Keratinocyte (primary cell): ENCODE results near the gene ARHGAP4. TPM values are rescaled to one million over a fixed set of nuclear protein-coding genes. Genes with fewer than 3 reads are reported as not detected.
A peak's percentile ranks its signal among the peaks of the same experiment; 100 is the strongest.

Experiments
- DNase-seq: peaks from one replicate; pipeline ENCODE4 v3.0.0-alpha.2; 2011; ENCODE audit warnings: low read depth, missing footprints, low spot score
- FAIRE-seq: peaks from 2 replicates; lab custom pipeline; 2011; peaks lifted over from hg19 to GRCh38; lab: Jason Lieb, UNC
- H2AFZ ChIP-seq: 2 replicates; pipeline ENCODE4 v1.6.0; 2012; ENCODE audit warnings: low read length, control low read depth, inconsistent platforms; ENCODE audit not compliant: control insufficient read depth
- H3K27ac ChIP-seq: 2 replicates; pipeline ENCODE4 v1.5.1; 2011; ENCODE audit warnings: low read length; ENCODE audit not compliant: control insufficient read depth, insufficient read depth
- H3K27me3 ChIP-seq: 3 replicates; pipeline ENCODE4 v1.6.0; 2011; ENCODE audit warnings: low read length; ENCODE audit not compliant: control insufficient read depth, insufficient read depth; ENCODE audit errors: extremely low read depth
- H3K36me3 ChIP-seq, 2 experiments: 2 replicates in 1 of 2; 3 replicates in 1 of 2; pipeline ENCODE4 v1.5.1; 2011; ENCODE audit warnings: low read length in 2 of 2, mild to moderate bottlenecking in 1 of 2; ENCODE audit not compliant: control insufficient read depth in 2 of 2, insufficient read depth in 2 of 2; ENCODE audit errors: extremely low read depth in 1 of 2
- H3K4me1 ChIP-seq: 3 replicates; pipeline ENCODE4 v1.5.1; 2011; ENCODE audit warnings: low read length; ENCODE audit not compliant: control insufficient read depth, insufficient read depth; ENCODE audit errors: extremely low read depth
- H3K4me2 ChIP-seq: 3 replicates; pipeline ENCODE4 v1.6.0; 2011; ENCODE audit warnings: low read depth, low read length; ENCODE audit not compliant: control insufficient read depth, insufficient read depth; ENCODE audit errors: extremely low read depth
- H3K4me3 ChIP-seq, 3 experiments: fragments of 200-600 bp in 1 of 3; sonication (generic) in 1 of 3; 2 replicates in 2 of 3; 3 replicates in 1 of 3; pipeline ENCODE4 v1.5.1; 2011 to 2016; ENCODE audit warnings: low read length in 3 of 3, mild to moderate bottlenecking in 3 of 3, control low read depth in 2 of 3, inconsistent platforms in 1 of 3, low read depth in 1 of 3, mixed read lengths in 1 of 3, mixed run types in 1 of 3, moderate library complexity in 1 of 3; ENCODE audit not compliant: control insufficient read depth in 2 of 3, insufficient read depth in 2 of 3; ENCODE audit errors: extremely low read depth in 1 of 3
- H3K79me2 ChIP-seq: 2 replicates; pipeline ENCODE4 v1.6.0; 2012; ENCODE audit warnings: low read length; ENCODE audit not compliant: control insufficient read depth, insufficient read depth
- H3K9ac ChIP-seq: 3 replicates; pipeline ENCODE4 v1.6.0; 2011; ENCODE audit warnings: low read length; ENCODE audit not compliant: control insufficient read depth, insufficient read depth; ENCODE audit errors: extremely low read depth
- H3K9me1 ChIP-seq: 3 replicates; pipeline ENCODE4 v1.6.0; 2011; ENCODE audit warnings: low read length; ENCODE audit not compliant: control insufficient read depth, insufficient read depth; ENCODE audit errors: extremely low read depth
- H3K9me3 ChIP-seq: 2 replicates; pipeline ENCODE4 v1.5.1; 2012; ENCODE audit warnings: low read depth, low read length; ENCODE audit not compliant: control insufficient read depth
- H4K20me1 ChIP-seq: 3 replicates; pipeline ENCODE4 v1.6.0; 2011; ENCODE audit warnings: low read length; ENCODE audit not compliant: control insufficient read depth, insufficient read depth; ENCODE audit errors: extremely low read depth
- CTCF ChIP-seq, 3 experiments: IDR thresholded peaks in 1 of 3; conservative IDR thresholded peaks in 1 of 3; optimal IDR thresholded peaks in 1 of 3; 2 replicates in 2 of 3; 3 replicates in 1 of 3; pipeline versions ENCODE3 to v1.5.1; 2011; ENCODE audit warnings: low read length in 3 of 3, mild to moderate bottlenecking in 3 of 3, moderate library complexity in 2 of 3, control low read depth in 1 of 3, inconsistent platforms in 1 of 3; ENCODE audit not compliant: insufficient read depth in 2 of 3; ENCODE audit errors: extremely low read depth in 1 of 3
- EZH2 ChIP-seq: IDR thresholded peaks from one replicate; pipeline ENCODE4 v1.6.1; 2012; ENCODE audit warnings: inconsistent platforms, mild to moderate bottlenecking, low read length, moderate library complexity
- dilution Hi-C: fragments of 300-500 bp; cut with MboI; formaldehyde crosslinking; loops from one replicate; pipeline ENCODE4 v1.7.0; 2020; ENCODE audit warnings: low sequenced_read_pairs; ENCODE audit not compliant: extremely low pct_ligation_motif_present
- polyA plus RNA-seq, 5 experiments: library from polyadenylated mRNA; depleted of rRNA in 3 of 5; stranded (reverse) in 3 of 5; stranded (forward) in 1 of 5; unstranded in 1 of 5; fragments of >200 nt; gene quantifications; 1 replicate in 1 of 5; 2 replicates in 3 of 5; 3 replicates in 1 of 5; pipeline versions ENCODE4 v1.2.1 to v1.2.3, GENCODE V29; 2011 to 2012; ENCODE audit warnings: missing spikeins in 2 of 5, low read depth in 1 of 5, low replicate concordance in 1 of 5

Gene ARHGAP4
- polyA plus RNA-seq, 1 donor (not counting 4 experiments of a cell fraction or from before 2014, with no cell fraction given): 0.35 TPM

DNA sequence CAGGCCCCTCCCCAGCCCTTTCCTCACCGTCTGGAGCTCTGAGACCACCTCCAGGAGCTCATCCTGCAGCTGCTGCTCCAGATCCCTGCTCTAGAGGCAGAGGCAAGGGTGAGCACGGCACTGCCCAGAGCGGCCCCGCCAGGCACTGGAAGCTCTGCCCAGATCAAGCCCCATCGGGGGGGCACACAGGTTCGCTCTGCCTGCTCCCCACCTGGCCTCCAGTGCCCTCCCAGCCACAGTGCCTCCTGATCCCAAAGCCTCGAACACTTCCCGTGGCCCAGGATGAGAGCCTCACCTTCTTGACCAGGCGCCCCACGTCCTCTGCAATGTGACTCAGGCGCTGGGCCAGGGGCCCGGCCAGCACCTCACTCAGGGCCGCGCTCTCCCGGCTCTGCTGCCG, 5.0 kb downstream of the ARHGAP4 start:
- Histone ChIP-seq H3K4me3 (no peak overlapping the region), H3K9me1 (no peaks in the 10 kb centered on the region), H3K79me2 (no peaks in the 10 kb centered on the region), H3K36me3 (no peaks in the 10 kb centered on the region), H4K20me1 (no peaks in the 10 kb centered on the region), H3K9ac (no peak overlapping the region), H3K27me3 (no peaks in the 10 kb centered on the region), H2AFZ (no peak overlapping the region), H3K27ac (no peak overlapping the region), H3K9me3 (no peaks in the 10 kb centered on the region), H3K4me2 (peak overlapping the region; percentile 37), H3K4me1 (peaks cover 16% of the 10 kb centered on the region)
- no peak for DNase-seq
- no peak for FAIRE-seq
- no peak for TF ChIP-seq EZH2
- no peak for TF ChIP-seq CTCF (optimal IDR thresholded peaks at IDR 0.05 in 1 of 3, IDR thresholded peaks at IDR 0.05 in 1 of 3, conservative IDR thresholded peaks at IDR 0.05 in 1 of 3; ENCODE audit: extremely low read depth in 1 of 3, insufficient read depth in 2 of 3, low read length in 3 of 3)
- dilution Hi-C loops: no loop called here

DNA sequence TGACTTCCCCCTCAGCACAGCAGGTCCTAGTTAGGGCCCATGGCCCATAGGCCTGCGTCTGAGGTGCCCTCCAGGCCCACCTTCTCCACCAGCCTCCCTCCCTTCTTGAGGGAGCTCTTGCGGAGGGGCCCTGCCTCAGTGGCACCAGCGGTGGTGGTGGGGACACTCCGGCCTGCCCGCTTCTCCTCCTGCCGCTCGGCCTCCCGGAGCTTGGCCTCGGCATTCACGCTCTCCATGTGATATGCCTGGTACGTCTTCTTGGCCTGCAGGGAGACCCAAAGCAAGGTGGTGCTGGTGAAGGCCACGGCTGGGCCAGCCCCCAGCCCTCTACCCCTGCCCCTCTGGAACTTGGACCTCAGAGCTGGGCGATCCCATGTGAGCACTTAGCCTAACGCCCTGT, 5.5 kb downstream of the ARHGAP4 start:
- TF ChIP-seq EZH2: no peak
- no peak for TF ChIP-seq CTCF (optimal IDR thresholded peaks at IDR 0.05 in 1 of 3, IDR thresholded peaks at IDR 0.05 in 1 of 3, conservative IDR thresholded peaks at IDR 0.05 in 1 of 3; ENCODE audit: extremely low read depth in 1 of 3, insufficient read depth in 2 of 3, low read length in 3 of 3)
- no peaks in the 10 kb centered on the region for H3K9me1 ChIP-seq
- DNase-seq: no peak
- peaks cover 16% of the 10 kb centered on the region for H3K4me1 ChIP-seq
- H3K9me3 ChIP-seq: no peaks in the 10 kb centered on the region
- dilution Hi-C loops: no loop called here
- no peak overlapping the region for H3K4me3 ChIP-seq
- FAIRE-seq: no peak
- H4K20me1 ChIP-seq: no peaks in the 10 kb centered on the region
- no peak overlapping the region for H3K9ac ChIP-seq
- H3K79me2 ChIP-seq: no peaks in the 10 kb centered on the region
- no peak overlapping the region for H2AFZ ChIP-seq
- H3K27me3 ChIP-seq: no peaks in the 10 kb centered on the region
- no peak overlapping the region for H3K27ac ChIP-seq
- no peak overlapping the region for H3K4me2 ChIP-seq
- H3K36me3 ChIP-seq: no peaks in the 10 kb centered on the region
